GM12873 (cell line): ENCODE results near the gene TMEM266.

Source experiments
- CTCF ChIP-seq: IDR thresholded peaks from 2 replicates; pipeline ENCODE4 v1.5.1; 2012; ENCODE audit warnings: low read depth, mild to moderate bottlenecking, moderate library complexity, low read length, control low read depth; ENCODE audit not compliant: insufficient read depth; ENCODE audit errors: missing control alignments

The TMEM266 gene

GRCh38 chr15:76208786-76209424 is 149.1 kb downstream of the TMEM266 start:
- TF ChIP-seq CTCF = no peak

DNA sequence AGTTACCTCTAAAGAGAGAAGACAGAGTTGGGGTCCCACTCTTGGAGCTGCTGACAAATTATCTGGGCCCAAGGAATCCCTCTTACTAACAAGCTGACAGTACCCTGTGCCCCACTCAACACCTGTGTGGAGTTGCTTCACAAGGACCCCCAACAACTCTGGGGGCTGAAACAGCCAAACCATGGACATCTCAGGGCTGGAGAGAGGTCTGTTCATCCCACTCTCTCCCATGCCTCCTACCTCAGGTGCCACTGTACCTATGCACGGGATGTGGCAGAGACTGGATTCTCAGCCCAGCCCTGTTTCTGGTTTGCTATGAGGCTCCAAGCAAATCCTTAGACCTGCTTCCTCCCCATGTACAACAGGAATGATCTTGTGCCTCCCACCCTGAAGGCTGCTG is 149.7 kb downstream of the TMEM266 start:
- no peak for TF ChIP-seq CTCF

DNA sequence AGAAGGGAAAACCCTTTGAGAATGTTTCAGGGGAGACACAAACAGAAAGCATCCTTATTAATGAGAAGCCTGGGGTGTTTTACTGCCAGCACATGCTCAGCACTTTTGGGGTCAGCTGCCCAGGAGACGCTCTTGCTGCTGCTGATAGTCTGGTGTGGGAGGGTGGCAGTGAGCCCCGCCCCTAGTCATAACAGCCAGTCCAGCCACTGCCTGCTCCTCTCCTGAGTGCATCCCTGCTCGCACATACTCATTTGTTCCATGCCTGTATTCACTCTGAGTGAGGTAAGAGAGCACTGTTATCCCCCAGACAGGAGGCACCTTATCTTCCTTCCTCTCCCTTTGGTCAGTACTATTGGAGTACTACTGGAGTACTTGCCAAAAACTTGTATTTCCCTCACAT is 150.2 kb downstream of the TMEM266 start:
- TF ChIP-seq CTCF = no peak

- no peak for TF ChIP-seq CTCF
Observed at GRCh38 chr15:76215634-76216033, 155.8 kb downstream of the TMEM266 start.

GRCh38 chr15:76217029-76217881 is 157.5 kb downstream of the TMEM266 start:
- TF ChIP-seq CTCF = no peak

GRCh38 chr15:76217882-76218217 is 158.1 kb downstream of the TMEM266 start:
- TF ChIP-seq CTCF = no peak

DNA sequence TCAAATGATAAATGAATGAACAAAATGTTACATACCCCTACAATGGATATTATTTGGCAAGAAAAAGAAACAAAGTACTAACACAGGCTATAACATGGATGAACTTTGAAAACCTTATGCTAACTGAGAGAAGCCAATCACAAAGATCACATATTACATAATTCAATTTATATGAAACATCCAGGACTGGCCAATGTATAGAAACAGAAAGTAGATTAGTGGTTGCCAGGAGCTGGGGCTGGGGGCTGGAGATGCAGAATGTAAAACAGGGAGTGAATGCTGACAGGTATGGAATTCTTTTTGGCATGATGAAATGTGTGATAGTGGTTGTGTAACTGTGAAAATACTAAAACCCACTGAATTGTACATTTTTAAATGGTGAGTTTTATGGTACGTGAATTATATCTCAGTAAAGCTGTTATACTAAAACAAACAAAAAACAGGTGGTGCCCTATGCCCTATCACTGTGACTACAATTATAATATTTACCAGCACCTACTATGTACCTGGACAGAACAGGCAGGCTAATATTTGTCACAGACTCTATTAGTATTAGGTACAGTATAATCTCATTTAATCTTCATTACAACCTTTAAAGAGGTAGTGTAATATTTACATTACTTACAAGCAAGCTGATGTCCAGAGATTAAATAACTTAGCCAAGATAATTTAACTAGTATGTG is 161.4 kb downstream of the TMEM266 start:
- TF ChIP-seq CTCF = no peak
